Vagina (tissue), 2 donors: Measurements from ENCODE around the gene RABL6.

Experiments
- POLR2A ChIP-seq, 2 donors: fragments of 450-650 bp; IDR thresholded peaks; one replicate each; pipeline ENCODE4 v1.6.1; 2017; ENCODE audit warnings: antibody characterized with exemption in 2 of 2, mild to moderate bottlenecking in 2 of 2, moderate library complexity in 2 of 2
- POLR2AphosphoS5 ChIP-seq, 2 donors: sonication (generic); formaldehyde crosslinking; IDR thresholded peaks; one replicate each; pipeline ENCODE4 v1.9.0; 2017; ENCODE audit warnings: antibody characterized with exemption in 2 of 2, mild to moderate bottlenecking in 2 of 2, low read depth in 1 of 2; ENCODE audit not compliant: insufficient read depth in 1 of 2
- TF ChIP-seq, protein P1 (sequence below), 3 experiments: fragments of 450-650 bp in 2 of 3; fragments of 200-600 bp in 1 of 3; sonication (generic) in 1 of 3; IDR thresholded peaks; one replicate each; pipeline ENCODE4 v1.5.1; 2017 to 2019; ENCODE audit warnings: antibody characterized with exemption in 3 of 3, mild to moderate bottlenecking in 2 of 3, moderate library complexity in 2 of 3

DNA sequence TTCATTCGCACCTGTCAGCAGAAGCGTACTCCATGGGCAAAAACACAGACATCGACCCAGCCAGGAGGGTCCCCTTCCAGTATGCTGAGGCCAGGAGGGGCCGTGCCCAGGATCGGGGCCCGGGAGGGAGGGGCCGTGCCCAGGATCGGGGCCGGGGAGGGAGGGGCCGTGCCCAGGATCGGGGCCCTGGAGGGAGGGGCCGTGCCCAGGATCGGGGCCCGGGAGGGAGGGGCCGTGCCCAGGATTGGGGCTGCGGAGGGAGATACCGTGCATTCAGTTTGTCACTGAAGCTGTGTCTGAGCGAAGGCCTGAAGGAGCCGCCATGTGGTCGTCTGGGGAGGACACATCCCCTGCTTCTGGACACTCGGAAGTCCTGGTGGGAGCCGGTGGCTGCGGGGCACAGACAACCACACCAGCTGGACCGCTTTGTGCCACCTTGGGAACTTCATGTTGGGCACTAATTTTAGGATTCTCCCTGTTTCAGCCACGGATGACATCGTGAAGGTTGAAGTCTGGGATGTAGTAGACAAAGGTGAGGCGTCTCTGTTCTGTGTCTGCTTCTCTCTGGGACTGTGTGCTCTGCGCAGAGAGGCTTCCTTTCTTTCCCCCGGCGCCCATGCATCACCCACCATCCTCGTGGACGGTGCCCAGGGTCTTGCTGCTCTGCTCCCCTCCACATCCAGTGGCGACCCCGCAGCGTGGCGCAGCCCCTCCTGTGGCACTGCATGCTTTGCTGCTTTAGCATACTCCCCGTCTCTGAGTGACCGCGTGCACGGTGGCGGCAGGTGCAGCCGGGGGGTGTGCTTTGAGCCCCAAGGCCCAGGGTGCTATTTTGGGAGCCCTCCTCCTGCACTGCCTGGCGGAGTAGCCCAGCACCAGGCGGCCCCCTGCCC, 17.8 kb downstream of the RABL6 start:
- TF ChIP-seq, protein P1, sequence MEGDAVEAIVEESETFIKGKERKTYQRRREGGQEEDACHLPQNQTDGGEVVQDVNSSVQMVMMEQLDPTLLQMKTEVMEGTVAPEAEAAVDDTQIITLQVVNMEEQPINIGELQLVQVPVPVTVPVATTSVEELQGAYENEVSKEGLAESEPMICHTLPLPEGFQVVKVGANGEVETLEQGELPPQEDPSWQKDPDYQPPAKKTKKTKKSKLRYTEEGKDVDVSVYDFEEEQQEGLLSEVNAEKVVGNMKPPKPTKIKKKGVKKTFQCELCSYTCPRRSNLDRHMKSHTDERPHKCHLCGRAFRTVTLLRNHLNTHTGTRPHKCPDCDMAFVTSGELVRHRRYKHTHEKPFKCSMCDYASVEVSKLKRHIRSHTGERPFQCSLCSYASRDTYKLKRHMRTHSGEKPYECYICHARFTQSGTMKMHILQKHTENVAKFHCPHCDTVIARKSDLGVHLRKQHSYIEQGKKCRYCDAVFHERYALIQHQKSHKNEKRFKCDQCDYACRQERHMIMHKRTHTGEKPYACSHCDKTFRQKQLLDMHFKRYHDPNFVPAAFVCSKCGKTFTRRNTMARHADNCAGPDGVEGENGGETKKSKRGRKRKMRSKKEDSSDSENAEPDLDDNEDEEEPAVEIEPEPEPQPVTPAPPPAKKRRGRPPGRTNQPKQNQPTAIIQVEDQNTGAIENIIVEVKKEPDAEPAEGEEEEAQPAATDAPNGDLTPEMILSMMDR (IDR thresholded peaks at IDR 0.05), result no peak
- TF ChIP-seq POLR2AphosphoS5 (IDR thresholded peaks at IDR 0.05; ENCODE audit: insufficient read depth in 1 of 2, low read depth in 1 of 2) (no peak), POLR2A (IDR thresholded peaks at IDR 0.05) (no peak)
